Immature natural killer cell (primary cell): ENCODE measurements around the gene EXOC6B. TPM values are rescaled to one million over a fixed set of nuclear protein-coding genes. Genes with fewer than 3 reads are reported as not detected.

Source experiments
- DNase-seq, 3 donors: peaks; one replicate each; pipeline ENCODE4 v3.0.0; 2022; ENCODE audit warnings: mixed read lengths in 1 of 3
- H3K27ac Mint-ChIP-seq, 6 donors: one replicate each; pipeline ENCODE4 v1.8.0; 2020; ENCODE audit warnings: mixed read lengths in 6 of 6, mild to moderate bottlenecking in 5 of 6, inconsistent platforms in 4 of 6, moderate library complexity in 3 of 6
- H3K27me3 Mint-ChIP-seq, 3 donors: one replicate each; pipeline ENCODE4 v1.8.0; 2020 to 2021; ENCODE audit warnings: low read depth in 3 of 3, mild to moderate bottlenecking in 3 of 3, mixed read lengths in 3 of 3, moderate library complexity in 3 of 3, inconsistent platforms in 1 of 3
- H3K36me3 Mint-ChIP-seq, 3 donors: one replicate each; pipeline ENCODE4 v1.8.0; 2020; ENCODE audit warnings: mixed read lengths in 3 of 3, inconsistent platforms in 2 of 3, mild to moderate bottlenecking in 2 of 3
- H3K4me1 Mint-ChIP-seq, 2 donors: one replicate each; pipeline ENCODE4 v1.8.0; 2020; ENCODE audit warnings: inconsistent platforms in 2 of 2, mild to moderate bottlenecking in 2 of 2, mixed read lengths in 2 of 2, moderate library complexity in 1 of 2
- H3K4me3 Mint-ChIP-seq, 5 donors: one replicate each; pipeline ENCODE4 v1.8.0; 2020; ENCODE audit warnings: mild to moderate bottlenecking in 5 of 5, mixed read lengths in 5 of 5, inconsistent platforms in 3 of 5, moderate library complexity in 3 of 5
- H3K9me3 Mint-ChIP-seq, 6 donors: one replicate each; pipeline ENCODE4 v1.8.0; 2020; ENCODE audit warnings: mild to moderate bottlenecking in 6 of 6, mixed read lengths in 6 of 6, inconsistent platforms in 4 of 6, moderate library complexity in 3 of 6
- polyA plus RNA-seq, 3 donors: library from polyadenylated mRNA; unstranded; fragments of 300-500 nt; fragmentation: Illumina TruSeq; gene quantifications; one replicate each; pipeline ENCODE4 v1.2.3, GENCODE V29; 2021

The EXOC6B gene
- polyA plus RNA-seq, 3 donors from 2014 or later, result 2.0 to 2.7 (median 2.5) TPM

DNA sequence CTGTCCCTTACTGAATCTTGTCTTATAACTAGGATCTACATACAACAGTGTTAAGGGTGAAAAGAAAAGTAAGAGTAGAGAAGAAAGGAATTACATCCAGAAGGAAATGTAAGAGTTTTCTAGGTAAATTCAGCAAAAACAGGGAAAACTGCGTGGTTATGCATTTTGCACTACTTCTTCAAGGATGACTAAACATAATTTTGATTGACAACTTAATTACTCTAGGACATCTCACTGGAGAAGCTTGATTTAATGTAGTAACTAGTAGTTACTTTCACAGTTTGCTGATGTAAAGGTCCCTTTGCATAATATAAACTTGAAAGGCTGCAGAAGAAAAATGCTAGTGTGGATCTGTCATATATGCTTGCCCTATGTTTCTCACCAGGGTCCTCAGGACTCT, 464.8 kb downstream of the EXOC6B start:
- H3K4me3 Mint-ChIP-seq, result no peak overlapping the region
- no peak for DNase-seq
- H3K9me3 Mint-ChIP-seq, result peaks cover 0 to 4% (median under 1%) of the 10 kb centered on the region in 6 donors
- no peaks in the 10 kb centered on the region for H3K27me3 Mint-ChIP-seq
- H3K36me3 Mint-ChIP-seq, result peaks cover 11 to 14% (median 12%) of the 10 kb centered on the region in 3 donors
- no peak overlapping the region for H3K27ac Mint-ChIP-seq
- H3K4me1 Mint-ChIP-seq, result no peaks in the 10 kb centered on the region

DNA sequence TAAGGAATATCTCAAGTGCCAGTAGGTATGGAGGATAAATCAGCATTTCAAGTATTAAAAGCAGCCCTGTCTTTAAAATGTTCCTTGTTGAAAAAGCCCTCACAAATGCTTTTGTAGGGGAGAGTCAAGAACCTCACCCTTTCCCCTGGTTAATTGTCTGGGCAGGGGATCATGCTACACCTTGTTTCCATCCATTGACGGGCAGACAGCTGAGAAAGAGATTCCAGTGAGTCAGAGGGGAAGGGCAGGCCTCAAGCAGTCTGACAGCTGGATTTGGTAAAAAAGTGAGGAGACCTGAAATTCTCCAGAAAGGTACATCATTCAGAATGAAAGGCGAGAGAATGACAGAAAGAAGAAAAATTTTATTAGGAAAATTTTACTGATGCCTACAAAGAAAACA, 475.0 kb downstream of the EXOC6B start:
- no peak overlapping the region for H3K27ac Mint-ChIP-seq
- no peak overlapping the region for H3K4me3 Mint-ChIP-seq
- peaks cover 0 to 6% (median 0%) of the 10 kb centered on the region in 6 donors for H3K9me3 Mint-ChIP-seq
- peaks cover 7 to 16% (median 9%) of the 10 kb centered on the region in 3 donors for H3K36me3 Mint-ChIP-seq
- peaks cover 0 to 2% (median 0%) of the 10 kb centered on the region in 3 donors for H3K27me3 Mint-ChIP-seq
- H3K4me1 Mint-ChIP-seq, result no peaks in the 10 kb centered on the region
- no peak for DNase-seq

DNA sequence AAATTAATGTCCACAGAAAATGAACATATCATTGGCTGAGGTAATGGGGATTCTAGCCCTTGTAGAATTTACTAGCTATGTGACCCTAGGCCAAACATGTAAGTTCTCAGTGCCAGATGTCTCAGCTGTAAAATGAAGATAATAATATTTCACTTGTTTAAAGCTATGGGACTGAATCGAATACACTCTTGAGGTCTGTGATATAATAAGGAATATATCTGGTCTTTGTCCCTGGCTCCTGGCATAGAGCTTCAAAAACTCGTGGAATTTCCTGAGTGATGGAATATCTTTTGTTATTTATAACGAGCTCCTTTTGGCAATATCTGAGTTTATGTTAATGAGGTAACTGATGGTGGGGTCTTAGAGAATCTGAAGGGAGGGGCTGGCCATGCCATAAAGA, 476.8 kb downstream of the EXOC6B start:
- Mint-ChIP-seq H3K9me3 (peaks cover 0 to 13% (median 3%) of the 10 kb centered on the region in 6 donors), H3K27me3 (peaks cover 0 to 2% (median 0%) of the 10 kb centered on the region in 3 donors), H3K36me3 (peaks cover 3 to 10% (median 8%) of the 10 kb centered on the region in 3 donors), H3K4me1 (no peaks in the 10 kb centered on the region), H3K27ac (no peak overlapping the region), H3K4me3 (no peak overlapping the region)
- no peak for DNase-seq

DNA sequence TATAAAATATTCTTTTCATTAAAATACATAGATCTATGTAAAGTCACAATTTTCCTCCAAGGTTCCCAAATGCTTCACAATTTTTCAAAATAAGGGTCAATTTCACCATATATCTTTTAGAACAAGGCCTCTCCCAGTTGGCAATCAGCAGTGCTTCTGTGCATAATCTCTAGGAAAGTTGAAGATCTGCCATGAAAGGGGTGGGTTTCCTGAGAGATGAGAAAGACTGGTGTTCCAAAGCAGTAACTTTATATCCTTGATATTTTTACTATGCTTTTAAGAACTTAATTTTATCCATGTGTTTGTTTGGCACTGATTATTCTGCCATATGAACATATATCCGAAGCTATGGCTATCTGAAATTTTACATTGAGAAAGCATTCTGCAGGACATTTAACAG, 478.8 kb downstream of the EXOC6B start:
- H3K36me3 Mint-ChIP-seq, result peaks cover 0 to 3% (median 3%) of the 10 kb centered on the region in 3 donors
- peaks cover 0 to 13% (median 3%) of the 10 kb centered on the region in 6 donors for H3K9me3 Mint-ChIP-seq
- no peak overlapping the region for H3K27ac Mint-ChIP-seq
- peaks cover 0 to 2% (median 0%) of the 10 kb centered on the region in 3 donors for H3K27me3 Mint-ChIP-seq
- no peak for DNase-seq
- H3K4me1 Mint-ChIP-seq, result no peaks in the 10 kb centered on the region
- H3K4me3 Mint-ChIP-seq, result no peak overlapping the region

DNA sequence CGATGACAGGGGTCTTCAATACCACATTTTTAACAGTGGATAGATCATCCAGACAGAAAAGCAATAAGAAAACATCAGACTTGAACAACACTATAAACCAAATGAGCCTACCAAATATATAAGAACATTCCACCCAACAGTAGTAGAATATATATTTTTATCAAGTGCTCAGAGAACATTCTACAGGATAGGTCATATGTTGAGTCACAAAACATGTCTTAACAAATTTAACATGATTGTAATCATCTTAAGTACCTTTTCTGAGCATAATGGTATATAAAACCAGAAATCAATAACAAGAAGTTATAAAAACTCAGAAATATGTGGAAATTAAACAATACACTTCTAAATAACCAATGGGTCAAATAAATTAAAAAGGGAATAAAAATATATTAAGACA, 484.2 kb downstream of the EXOC6B start:
- H3K27ac Mint-ChIP-seq, result no peak overlapping the region
- no peak overlapping the region for H3K4me3 Mint-ChIP-seq
- H3K4me1 Mint-ChIP-seq, result no peaks in the 10 kb centered on the region
- peaks cover 0 to 13% (median 3%) of the 10 kb centered on the region in 6 donors for H3K9me3 Mint-ChIP-seq
- DNase-seq, result no peak
- H3K36me3 Mint-ChIP-seq, result no peaks in the 10 kb centered on the region
- H3K27me3 Mint-ChIP-seq, result no peaks in the 10 kb centered on the region

DNA sequence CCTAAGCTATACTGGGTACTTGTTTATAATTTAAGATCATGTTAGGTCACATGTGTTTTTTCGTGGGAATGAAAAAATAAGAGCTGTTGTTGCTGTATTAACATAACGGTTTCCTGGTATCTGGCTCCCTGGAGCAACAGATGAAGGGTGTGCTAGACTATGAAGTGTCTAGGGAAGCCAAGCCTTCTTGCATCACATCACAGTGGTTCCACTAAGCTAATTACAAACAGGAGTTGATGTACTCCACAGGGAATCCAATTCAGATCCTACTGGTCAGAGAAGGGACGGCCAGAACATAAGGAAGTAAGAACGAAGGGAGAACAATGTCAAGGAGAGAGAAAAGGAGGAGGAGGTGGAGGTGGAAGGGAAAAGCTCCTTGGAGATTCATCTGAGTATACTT, 485.2 kb downstream of the EXOC6B start:
- no peak overlapping the region for H3K27ac Mint-ChIP-seq
- no peaks in the 10 kb centered on the region for H3K27me3 Mint-ChIP-seq
- no peaks in the 10 kb centered on the region for H3K36me3 Mint-ChIP-seq
- H3K9me3 Mint-ChIP-seq, result peaks cover 0 to 12% (median 3%) of the 10 kb centered on the region in 6 donors
- no peaks in the 10 kb centered on the region for H3K4me1 Mint-ChIP-seq
- no peak overlapping the region for H3K4me3 Mint-ChIP-seq
- no peak for DNase-seq

DNA sequence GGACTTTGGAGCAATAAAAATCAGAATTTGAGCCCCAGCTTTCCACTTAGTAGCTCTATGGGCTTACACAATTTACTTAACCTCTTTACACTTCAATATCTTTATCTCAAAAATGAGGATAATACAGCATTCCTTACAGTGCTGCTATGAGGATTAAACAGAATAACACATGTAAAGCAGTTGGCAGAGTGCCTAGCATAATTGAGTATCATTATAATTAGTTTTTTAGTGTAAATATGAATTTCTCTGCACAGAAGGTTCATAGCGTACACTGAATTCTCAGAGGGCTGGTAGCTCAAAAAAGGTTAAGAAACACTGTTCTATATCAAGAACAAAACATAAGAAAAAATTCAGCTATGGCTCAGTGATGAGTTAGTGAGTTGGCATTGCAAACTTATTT, 487.8 kb downstream of the EXOC6B start:
- Mint-ChIP-seq H3K27ac (no peak overlapping the region), H3K4me1 (no peaks in the 10 kb centered on the region), H3K36me3 (no peaks in the 10 kb centered on the region), H3K9me3 (peaks cover 0 to 5% (median 0%) of the 10 kb centered on the region in 6 donors), H3K4me3 (no peak overlapping the region), H3K27me3 (no peaks in the 10 kb centered on the region)
- no peak for DNase-seq

DNA sequence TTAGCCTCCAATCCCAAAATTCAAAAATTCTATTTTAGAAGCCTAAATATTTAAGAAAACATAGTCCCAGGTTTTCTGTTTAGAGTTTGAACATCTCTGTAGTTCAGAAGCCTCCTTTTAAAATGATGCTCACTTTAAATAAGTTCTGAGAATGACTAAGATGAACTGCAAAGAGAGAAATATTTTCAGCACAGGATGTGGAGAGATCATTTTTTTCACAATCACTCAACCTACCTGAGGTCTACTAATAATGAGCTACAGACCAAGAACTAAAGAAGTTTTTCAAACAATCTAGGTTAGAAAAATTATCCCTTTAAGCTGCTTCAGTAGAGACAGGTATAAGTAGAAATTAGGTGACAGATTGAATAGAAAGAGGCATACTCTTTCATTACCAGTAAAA, 493.1 kb downstream of the EXOC6B start:
- H3K4me1 Mint-ChIP-seq, result no peaks in the 10 kb centered on the region
- peaks cover 0 to 7% (median 0%) of the 10 kb centered on the region in 6 donors for H3K9me3 Mint-ChIP-seq
- H3K36me3 Mint-ChIP-seq, result peaks cover 3 to 19% (median 11%) of the 10 kb centered on the region in 3 donors
- no peak overlapping the region for H3K27ac Mint-ChIP-seq
- H3K27me3 Mint-ChIP-seq, result no peaks in the 10 kb centered on the region
- H3K4me3 Mint-ChIP-seq, result no peak overlapping the region
- DNase-seq, result no peak

DNA sequence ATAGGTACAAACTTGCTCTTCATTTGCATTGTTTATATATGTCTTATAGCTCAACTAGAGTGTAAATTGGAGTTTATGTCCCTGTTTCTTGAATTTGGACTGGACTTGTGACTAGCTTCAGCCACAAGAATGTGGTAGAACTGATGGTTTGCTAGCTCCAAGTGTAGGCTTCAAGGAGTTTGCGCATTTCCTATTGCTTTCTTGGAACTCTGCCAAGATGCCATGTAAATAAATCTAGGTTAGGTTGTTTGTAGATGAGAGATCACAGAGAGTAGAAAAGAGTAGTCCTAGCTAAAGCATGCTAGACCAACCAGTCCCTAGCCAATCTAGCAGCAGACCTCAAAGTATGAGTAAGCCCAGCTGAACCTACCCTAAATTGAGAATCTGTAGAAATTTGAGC, 495.2 kb downstream of the EXOC6B start:
- DNase-seq, result no peak
- Mint-ChIP-seq H3K27me3 (peaks cover 0 to 1% (median 0%) of the 10 kb centered on the region in 3 donors), H3K27ac (no peak overlapping the region), H3K36me3 (peaks cover 3 to 23% (median 11%) of the 10 kb centered on the region in 3 donors), H3K4me1 (no peaks in the 10 kb centered on the region), H3K9me3 (peaks cover 0 to 7% (median 0%) of the 10 kb centered on the region in 6 donors), H3K4me3 (no peak overlapping the region)

DNA sequence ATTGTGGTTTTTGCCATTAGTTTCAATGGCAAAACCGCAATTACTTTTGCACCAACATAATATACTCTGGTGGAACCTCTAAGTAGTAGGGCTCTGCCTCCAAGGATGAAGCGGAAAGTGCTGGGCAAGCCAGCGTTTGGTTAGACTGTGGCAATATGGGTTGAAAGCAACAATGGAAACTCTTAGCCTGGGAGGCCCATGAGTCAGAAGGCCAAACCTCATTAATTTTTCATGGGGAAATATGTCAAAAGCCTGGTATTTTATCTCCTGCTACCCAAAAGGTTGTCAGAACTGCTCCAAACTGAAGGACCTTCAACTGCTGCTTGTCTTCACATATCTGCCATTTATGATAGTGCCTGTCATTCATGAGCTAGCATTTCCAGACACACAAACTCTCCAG, 499.1 kb downstream of the EXOC6B start:
- H3K27ac Mint-ChIP-seq, result no peak overlapping the region
- peaks cover 0 to 26% (median 5%) of the 10 kb centered on the region in 3 donors for H3K36me3 Mint-ChIP-seq
- no peak for DNase-seq
- H3K27me3 Mint-ChIP-seq, result peaks cover 0 to 2% (median 1%) of the 10 kb centered on the region in 3 donors
- H3K9me3 Mint-ChIP-seq, result peaks cover 0 to 11% (median 0%) of the 10 kb centered on the region in 6 donors
- no peaks in the 10 kb centered on the region for H3K4me1 Mint-ChIP-seq
- H3K4me3 Mint-ChIP-seq, result no peak overlapping the region

DNA sequence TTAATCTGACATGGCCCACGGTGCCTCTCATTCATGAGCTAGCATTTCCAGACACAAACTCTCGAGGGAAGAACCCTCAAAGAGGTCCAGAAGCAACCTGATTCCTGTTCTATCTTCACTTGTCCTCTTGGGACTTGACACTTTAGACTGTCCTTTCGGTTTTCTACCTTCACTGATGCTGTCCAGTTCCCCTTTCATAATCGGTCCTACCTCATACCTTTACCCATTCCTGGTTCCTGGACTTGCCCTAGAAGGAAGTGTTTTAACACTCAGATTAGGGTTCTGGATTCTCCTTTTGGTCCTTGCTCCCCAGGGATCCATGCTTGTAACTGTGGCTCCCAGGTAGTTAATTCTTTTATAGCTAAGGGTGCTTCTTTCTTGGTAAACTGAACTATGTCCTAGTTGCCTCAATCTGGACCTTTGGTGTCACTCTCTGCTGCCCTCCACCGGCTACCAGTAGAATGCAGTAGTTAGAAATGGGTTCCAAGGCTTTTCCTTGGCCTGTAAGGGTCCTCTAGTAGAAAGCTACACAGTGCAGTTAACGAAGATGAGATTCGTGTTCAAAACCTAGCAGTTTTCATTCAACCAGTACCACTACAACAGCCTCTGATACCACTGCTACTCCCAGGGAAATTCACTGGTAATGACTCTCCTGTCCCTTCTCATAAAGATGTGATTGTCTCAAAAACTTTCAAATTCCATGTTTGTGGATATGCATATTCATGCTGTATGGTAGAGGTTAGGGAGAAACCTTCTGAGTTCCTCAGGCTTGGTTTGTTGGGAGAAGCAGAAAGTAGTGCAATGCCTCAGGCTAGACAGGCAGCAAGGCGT, 500.0 kb downstream of the EXOC6B start:
- peaks cover 0 to 26% (median 5%) of the 10 kb centered on the region in 3 donors for H3K36me3 Mint-ChIP-seq
- H3K4me1 Mint-ChIP-seq, result no peaks in the 10 kb centered on the region

DNA sequence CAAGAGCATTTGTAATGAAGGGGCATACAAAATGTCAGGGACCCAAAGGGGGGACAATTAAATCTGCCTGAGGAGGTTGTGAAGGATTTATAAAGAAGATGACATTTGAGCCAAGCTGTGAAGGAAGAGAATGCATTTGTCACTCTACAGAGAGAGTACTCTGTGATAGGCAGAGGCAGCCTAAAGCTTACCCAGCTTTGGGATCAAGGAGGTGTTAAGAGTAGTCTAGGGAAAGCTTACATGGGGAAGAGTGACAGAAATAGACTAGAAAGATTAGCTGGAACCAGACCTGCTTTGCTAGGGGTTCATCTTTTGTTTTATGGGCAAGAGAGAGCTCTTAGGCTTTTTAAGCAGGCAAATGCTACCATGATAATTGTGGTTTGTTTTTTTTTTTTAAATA, 509.1 kb downstream of the EXOC6B start:
- Mint-ChIP-seq H3K4me1 (peaks cover 0 to 4% of the 10 kb centered on the region in 2 donors), H3K27ac (no peak overlapping the region), H3K9me3 (no peaks in the 10 kb centered on the region), H3K36me3 (peaks cover 0 to 4% (median 0%) of the 10 kb centered on the region in 3 donors), H3K27me3 (no peaks in the 10 kb centered on the region), H3K4me3 (no peak overlapping the region)
- no peak for DNase-seq

More for the DNA sequence above, 500.0 kb downstream of the EXOC6B start:
- DNase-seq, result no peak
- no peak overlapping the region for H3K4me3 Mint-ChIP-seq
- H3K9me3 Mint-ChIP-seq, result peaks cover 0 to 10% (median 0%) of the 10 kb centered on the region in 6 donors
- no peak overlapping the region for H3K27ac Mint-ChIP-seq
- H3K27me3 Mint-ChIP-seq, result peaks cover 0 to 2% (median 1%) of the 10 kb centered on the region in 3 donors

DNA sequence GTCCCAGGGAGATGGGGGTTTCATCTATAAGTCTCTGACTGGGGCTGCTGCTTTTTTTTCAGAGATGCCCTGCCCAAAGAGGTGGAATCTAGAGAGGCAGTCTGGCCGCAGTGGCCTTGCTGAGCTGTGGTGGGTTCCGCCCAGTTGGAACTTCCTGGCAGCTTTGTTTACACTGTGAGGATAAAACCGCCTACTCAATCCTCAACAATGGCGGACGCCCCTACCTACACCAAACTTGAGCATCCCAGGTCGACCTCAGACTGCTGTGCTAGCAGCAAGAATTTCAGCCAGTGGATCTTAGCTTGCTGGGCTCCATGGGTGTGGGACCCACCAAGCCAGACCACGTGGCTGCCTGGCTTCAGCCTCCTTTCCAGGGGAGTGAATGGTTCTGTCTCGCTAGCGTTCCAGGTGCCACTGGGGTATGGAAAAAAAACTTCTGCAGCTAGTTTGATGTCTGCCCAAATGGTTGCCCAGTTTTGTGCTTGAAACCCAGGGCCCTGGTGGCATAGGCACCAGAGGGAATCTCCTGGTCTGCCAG, 525.6 kb downstream of the EXOC6B start:
- Mint-ChIP-seq H3K4me1 (no peaks in the 10 kb centered on the region), H3K36me3 (peaks cover 0 to 12% (median 4%) of the 10 kb centered on the region in 3 donors), H3K27me3 (peaks cover 0 to 4% (median 2%) of the 10 kb centered on the region in 3 donors), H3K27ac (no peak overlapping the region), H3K9me3 (peaks cover 9 to 27% (median 18%) of the 10 kb centered on the region in 6 donors), H3K4me3 (no peak overlapping the region)
- DNase-seq, result no peak

DNA sequence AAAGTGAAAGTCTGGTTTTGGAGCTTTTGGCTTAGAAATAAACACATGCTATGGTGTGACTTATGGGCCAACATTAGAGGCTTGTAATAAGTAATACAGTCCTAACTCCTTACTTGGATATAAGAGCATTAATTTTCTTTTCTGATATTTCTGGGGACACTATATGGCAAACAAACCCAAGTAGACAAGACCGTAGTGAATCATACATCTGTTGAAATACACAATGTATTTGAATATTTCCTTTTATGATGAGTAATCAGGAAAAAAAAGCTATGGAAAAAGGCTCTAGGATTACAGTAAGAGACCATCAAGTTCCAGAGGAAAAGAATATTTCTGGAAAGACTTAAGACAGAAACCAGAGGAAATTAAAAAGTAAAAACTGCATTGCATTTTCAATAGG, 532.2 kb downstream of the EXOC6B start:
- Mint-ChIP-seq H3K27ac (no peak overlapping the region), H3K36me3 (no peaks in the 10 kb centered on the region), H3K4me3 (no peak overlapping the region), H3K4me1 (no peaks in the 10 kb centered on the region), H3K27me3 (peaks cover 0 to 4% (median 0%) of the 10 kb centered on the region in 3 donors), H3K9me3 (peaks cover 0 to 11% (median 3%) of the 10 kb centered on the region in 6 donors)
- no peak for DNase-seq
